Measurements from ENCODE around the gene RNF182. TPM values are rescaled to one million over a fixed set of nuclear protein-coding genes. Genes with fewer than 3 reads are reported as not detected.
A peak's percentile ranks its signal among the peaks of the same experiment; 100 is the strongest.

The RNF182 gene
- total RNA-seq, 4 donors from 2014 or later: not detected

DNA sequence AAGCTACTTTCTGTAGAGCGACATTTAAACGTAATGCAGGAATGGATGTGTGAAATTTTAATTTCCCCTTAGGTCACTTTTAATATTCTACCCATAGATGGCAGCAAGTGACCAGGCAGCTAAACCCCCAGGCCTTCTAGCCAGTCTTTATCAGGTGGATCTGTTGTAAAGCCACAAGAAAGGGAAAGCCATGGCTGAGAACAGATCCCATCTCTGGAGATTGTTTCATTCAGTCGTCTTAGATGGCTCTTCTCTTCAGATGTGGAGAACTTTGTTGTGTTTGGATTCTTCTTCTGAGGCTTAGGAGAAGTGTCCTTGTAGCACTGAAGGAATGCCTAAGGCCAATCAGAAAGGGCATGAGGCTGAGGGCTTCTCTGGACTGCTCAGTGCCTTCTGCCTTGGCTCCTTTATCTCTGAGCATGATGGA is 15.8 kb upstream of the RNF182 start:
- in situ Hi-C loops (cut with MboI; ENCODE audit: low pct_ligation_motif_present in 1 of 4, low pct_unique_long_range_greater_than_20kb in 1 of 4, low sequenced_read_pairs in 3 of 4): loop anchor here (10.0 to 25.0 kb wide), 3 partner anchors 156 to 236 kb away; no protein-coding TSS in a partner anchor
- no peak overlapping the region for H3K4me3 ChIP-seq
- peaks cover 37% of the 10 kb centered on the region for H3K27me3 ChIP-seq
- 0 to 17% methylated on average over 2 to 3 of the region's 3 CpGs for WGBS, 2 donors (ENCODE audit: low coverage in 1 of 2)
- no peaks in the 10 kb centered on the region for H3K9me3 ChIP-seq
- DNase-seq: peak; percentile 36
- no peaks in the 10 kb centered on the region for H3K36me3 ChIP-seq
- H3K27ac ChIP-seq: no peak overlapping the region
- H3K4me1 ChIP-seq: no peaks in the 10 kb centered on the region
- TF ChIP-seq, protein P1, sequence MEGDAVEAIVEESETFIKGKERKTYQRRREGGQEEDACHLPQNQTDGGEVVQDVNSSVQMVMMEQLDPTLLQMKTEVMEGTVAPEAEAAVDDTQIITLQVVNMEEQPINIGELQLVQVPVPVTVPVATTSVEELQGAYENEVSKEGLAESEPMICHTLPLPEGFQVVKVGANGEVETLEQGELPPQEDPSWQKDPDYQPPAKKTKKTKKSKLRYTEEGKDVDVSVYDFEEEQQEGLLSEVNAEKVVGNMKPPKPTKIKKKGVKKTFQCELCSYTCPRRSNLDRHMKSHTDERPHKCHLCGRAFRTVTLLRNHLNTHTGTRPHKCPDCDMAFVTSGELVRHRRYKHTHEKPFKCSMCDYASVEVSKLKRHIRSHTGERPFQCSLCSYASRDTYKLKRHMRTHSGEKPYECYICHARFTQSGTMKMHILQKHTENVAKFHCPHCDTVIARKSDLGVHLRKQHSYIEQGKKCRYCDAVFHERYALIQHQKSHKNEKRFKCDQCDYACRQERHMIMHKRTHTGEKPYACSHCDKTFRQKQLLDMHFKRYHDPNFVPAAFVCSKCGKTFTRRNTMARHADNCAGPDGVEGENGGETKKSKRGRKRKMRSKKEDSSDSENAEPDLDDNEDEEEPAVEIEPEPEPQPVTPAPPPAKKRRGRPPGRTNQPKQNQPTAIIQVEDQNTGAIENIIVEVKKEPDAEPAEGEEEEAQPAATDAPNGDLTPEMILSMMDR (IDR thresholded peaks at IDR 0.05): peak; percentile 69 to 83 (median 75)
- no peak for TF ChIP-seq POLR2A (IDR thresholded peaks at IDR 0.05)
- intact Hi-C loops (cut with DNase I; ENCODE audit: low total_unique reads): loop anchor here (10.0 kb wide), 1 partner anchor 236 kb away; no protein-coding TSS in a partner anchor

DNA sequence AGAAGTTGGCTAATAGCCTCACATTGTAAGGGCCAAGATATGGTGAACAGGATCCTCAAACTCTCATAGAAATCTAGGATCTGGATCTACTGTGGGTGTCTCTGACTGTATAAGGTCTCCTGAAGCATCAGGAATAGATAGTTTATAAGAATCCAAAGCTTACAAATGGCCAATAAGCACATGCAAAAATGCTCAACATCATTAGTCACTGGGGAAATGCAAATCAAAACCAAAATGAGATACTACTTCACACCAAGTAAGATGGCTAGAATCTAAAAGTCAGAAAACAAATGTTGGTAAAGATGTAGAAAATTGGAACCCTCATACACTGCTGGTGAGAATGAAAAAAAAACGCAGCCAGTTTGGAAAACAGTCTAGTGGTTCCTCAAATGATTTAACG is 14.3 kb upstream of the RNF182 start:
- Histone ChIP-seq H3K4me1 (no peaks in the 10 kb centered on the region), H3K9me3 (no peaks in the 10 kb centered on the region), H3K27me3 (peaks cover 45% of the 10 kb centered on the region), H3K4me3 (no peak overlapping the region), H3K27ac (no peak overlapping the region), H3K36me3 (no peaks in the 10 kb centered on the region)
- DNase-seq: no peak
- intact Hi-C loops (cut with DNase I; ENCODE audit: low total_unique reads) (loop anchor here (5.0 kb wide), 1 partner anchor 152 kb away; no protein-coding TSS in a partner anchor), in situ Hi-C loops (cut with MboI; ENCODE audit: low pct_ligation_motif_present in 1 of 4, low pct_unique_long_range_greater_than_20kb in 1 of 4, low sequenced_read_pairs in 3 of 4) (loop anchor here in 2 of 4 donors (10.0 to 25.0 kb wide), 2 partner anchors 227 to 234 kb away; no protein-coding TSS in a partner anchor)
- WGBS, 2 donors (ENCODE audit: low coverage in 1 of 2): 83 to 93% methylated on average over 2 of the region's 2 CpGs
- TF ChIP-seq POLR2AphosphoS5 (IDR thresholded peaks at IDR 0.05) (no peak), EP300 (IDR thresholded peaks at IDR 0.05; ENCODE audit: low read depth) (no peak), POLR2A (IDR thresholded peaks at IDR 0.05) (no peak)
- TF ChIP-seq, protein P1 (IDR thresholded peaks at IDR 0.05): no peak

DNA sequence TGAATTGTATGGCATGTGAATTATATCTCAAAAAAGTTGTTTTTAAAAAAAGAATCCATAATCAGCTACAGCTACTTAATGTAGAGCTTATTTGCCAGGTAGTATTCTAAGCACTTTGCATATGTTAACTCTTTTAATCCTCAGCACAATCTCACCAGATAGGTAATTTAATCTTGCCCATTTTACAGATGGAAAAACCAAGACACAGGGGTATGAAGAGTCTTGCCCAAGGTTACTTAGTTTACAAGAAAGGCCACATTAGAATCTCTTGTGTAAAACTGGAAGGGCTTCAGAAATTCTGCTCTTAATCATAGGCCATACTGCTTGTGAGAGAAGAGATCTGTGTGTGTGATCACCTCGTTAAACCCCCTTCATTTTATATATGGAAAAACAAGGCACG is 13.4 kb upstream of the RNF182 start:
- Histone ChIP-seq H3K4me1 (no peaks in the 10 kb centered on the region), H3K27ac (no peak overlapping the region), H3K9me3 (no peaks in the 10 kb centered on the region), H3K36me3 (no peaks in the 10 kb centered on the region), H3K27me3 (peaks cover 39% of the 10 kb centered on the region), H3K4me3 (no peak overlapping the region)
- in situ Hi-C loops (cut with MboI; ENCODE audit: low pct_ligation_motif_present in 1 of 4, low pct_unique_long_range_greater_than_20kb in 1 of 4, low sequenced_read_pairs in 3 of 4): loop anchor here in 2 of 4 donors (10.0 to 25.0 kb wide), 2 partner anchors 226 to 233 kb away; no protein-coding TSS in a partner anchor
- DNase-seq: no peak
- TF ChIP-seq POLR2AphosphoS5 (IDR thresholded peaks at IDR 0.05) (no peak), POLR2A (IDR thresholded peaks at IDR 0.05) (no peak), EP300 (IDR thresholded peaks at IDR 0.05; ENCODE audit: low read depth) (no peak)
- TF ChIP-seq, protein P1 (IDR thresholded peaks at IDR 0.05): no peak
- intact Hi-C loops (cut with DNase I; ENCODE audit: low total_unique reads): loop anchor here (5.0 kb wide), 1 partner anchor 151 kb away; no protein-coding TSS in a partner anchor
- 84% methylated on average over 2 of the region's 2 CpGs; no CpG with 5 or more reads in 1 of the 2 donors for WGBS, 2 donors (ENCODE audit: low coverage in 1 of 2)

DNA sequence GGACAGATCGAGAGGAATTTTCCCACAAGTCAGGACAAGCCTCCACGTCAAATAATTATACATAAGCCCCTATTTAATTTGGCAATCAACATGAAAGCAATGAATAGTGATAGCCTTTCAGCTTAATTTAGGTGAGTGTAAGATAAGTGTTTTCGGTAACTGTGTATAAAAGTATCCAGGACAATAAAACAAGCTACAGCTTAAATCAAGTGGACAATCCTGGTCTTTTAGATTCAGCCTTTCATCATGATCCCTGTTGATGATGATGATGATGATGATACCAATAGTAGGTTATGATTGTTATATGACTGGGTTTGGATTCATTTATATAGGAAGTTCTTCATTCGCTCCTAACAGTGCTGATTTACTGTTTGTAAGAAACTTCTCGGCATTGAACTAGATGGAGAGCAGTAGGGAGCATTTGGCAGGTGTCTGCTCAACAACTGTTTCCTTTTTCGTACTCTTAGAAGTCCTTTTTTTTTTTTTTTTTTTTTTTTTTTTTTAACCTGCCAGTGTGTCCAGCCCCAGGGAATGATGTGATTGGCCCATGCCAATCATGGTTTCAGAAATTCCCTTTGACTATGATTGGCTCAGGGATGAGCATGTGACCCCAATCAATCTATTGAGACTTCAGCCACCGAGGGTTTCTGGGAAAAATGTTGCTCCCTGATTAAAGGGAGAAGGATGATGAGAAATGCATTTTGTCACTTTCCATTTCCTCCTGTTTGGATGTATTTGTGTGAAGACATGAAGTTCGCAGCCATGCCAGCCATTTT is 11.3 kb upstream of the RNF182 start:
- intact Hi-C loops (cut with DNase I; ENCODE audit: low total_unique reads) (loop anchor here (5.0 kb wide), 1 partner anchor 149 kb away; no protein-coding TSS in a partner anchor), in situ Hi-C loops (cut with MboI; ENCODE audit: low pct_ligation_motif_present in 1 of 4, low pct_unique_long_range_greater_than_20kb in 1 of 4, low sequenced_read_pairs in 3 of 4) (loop anchor here in 2 of 4 donors (10.0 to 25.0 kb wide), 2 partner anchors 224 to 231 kb away; no protein-coding TSS in a partner anchor)
- TF ChIP-seq POLR2AphosphoS5 (IDR thresholded peaks at IDR 0.05) (no peak), POLR2A (IDR thresholded peaks at IDR 0.05) (no peak)
- TF ChIP-seq, protein P1 (IDR thresholded peaks at IDR 0.05): no peak

More for the DNA sequence above, 11.3 kb upstream of the RNF182 start:
- DNase-seq: no peak
- Histone ChIP-seq H3K36me3 (no peaks in the 10 kb centered on the region), H3K27ac (no peak overlapping the region), H3K4me3 (no peak overlapping the region), H3K27me3 (peaks cover 36% of the 10 kb centered on the region), H3K4me1 (no peaks in the 10 kb centered on the region), H3K9me3 (no peaks in the 10 kb centered on the region)
- 51 to 62% methylated on average over 7 to 8 of the region's 8 CpGs for WGBS, 2 donors (ENCODE audit: low coverage in 1 of 2)

Measured in transverse colon (tissue), 4 donors.